ENCODE data around the gene ABHD11. TPM values are rescaled to one million over a fixed set of nuclear protein-coding genes. Genes with fewer than 3 reads are reported as not detected.

Gene ABHD11, protein sequence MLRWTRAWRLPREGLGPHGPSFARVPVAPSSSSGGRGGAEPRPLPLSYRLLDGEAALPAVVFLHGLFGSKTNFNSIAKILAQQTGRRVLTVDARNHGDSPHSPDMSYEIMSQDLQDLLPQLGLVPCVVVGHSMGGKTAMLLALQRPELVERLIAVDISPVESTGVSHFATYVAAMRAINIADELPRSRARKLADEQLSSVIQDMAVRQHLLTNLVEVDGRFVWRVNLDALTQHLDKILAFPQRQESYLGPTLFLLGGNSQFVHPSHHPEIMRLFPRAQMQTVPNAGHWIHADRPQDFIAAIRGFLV
- total RNA-seq, result 5.4 TPM in 2 replicates

DNA sequence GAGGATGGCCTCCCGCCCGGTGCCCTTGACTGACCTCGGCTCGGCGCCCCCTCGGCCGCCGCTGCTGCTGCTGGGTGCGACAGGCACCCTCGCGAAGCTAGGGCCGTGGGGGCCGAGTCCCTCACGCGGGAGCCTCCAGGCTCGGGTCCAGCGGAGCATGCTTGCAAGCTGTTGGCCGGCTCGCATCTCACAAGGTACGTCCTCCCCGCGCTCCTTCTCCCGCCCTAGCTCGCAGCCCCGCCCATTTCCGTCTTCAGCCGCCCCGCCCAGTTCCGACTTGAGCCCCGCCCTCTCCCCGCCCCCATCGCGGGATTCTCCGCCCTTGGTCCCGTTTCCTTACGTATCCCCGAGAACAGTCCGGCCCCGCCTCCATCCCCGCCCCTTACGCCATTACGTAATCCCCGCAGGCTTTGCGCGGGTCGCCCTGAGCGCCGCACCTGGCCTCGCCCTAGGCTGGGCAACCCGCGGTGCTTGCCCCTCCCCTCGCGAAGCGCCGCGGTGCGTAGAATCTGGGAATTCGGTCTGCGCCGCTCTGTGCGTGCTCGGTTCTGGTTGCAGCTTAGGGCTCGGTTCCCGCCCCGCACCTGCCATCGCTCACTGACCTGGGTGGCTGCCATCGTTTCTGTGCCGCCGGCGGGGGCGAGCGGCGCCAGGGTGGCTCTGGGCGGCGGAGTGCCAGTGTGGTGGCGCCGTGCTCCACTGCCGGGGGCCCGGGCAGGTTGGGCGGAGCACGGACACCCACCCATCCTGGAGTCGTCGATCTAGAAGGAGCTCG is at the start of gene ABHD11:
ABHD11 (minus strand) TSS at position 191 of the 775 bp plus-strand sequence; CDS start at position 159, 32 bp downstream.

DNA sequence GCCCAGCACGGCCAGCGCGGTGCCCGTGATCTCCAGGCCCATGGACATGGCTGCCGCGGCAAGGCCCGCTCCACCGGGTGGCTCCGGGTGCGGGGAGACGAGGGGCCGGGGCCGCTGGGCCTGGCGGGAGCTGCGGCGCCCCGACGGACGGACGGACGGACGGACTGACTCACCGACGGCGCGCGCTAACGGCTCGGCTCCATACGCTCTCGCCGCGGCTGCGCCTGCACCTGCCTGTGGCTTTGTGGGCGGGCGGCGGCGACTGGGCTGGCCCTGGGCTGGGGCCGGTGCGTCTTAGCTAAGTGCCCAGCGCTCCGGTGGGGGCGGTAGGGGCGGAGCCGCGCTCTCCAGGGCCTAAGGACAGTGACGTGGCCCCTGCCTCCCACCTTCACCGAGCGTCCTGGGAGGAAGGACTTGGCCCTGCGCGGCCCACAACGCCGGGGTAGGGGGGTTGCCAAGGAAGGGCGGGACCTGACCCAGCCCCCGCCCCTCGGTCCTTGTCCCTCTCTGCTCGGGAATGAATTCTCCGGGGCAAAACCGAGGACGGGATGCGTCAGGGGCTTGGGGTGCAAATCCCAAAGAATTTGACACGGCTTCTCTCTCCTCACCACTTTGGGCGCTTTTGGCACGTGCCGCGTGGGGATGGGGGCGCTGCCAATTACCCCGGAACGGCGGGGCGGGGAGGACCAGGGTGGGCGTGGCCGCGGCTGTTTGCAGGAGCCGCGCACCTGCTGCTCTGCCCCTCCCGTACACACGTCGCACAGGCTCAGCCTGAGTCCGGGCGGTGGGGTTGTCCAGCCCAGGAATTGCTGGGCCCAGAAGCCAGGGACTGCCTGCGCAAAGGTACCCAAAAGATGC is 31.6 kb upstream of the ABHD11 start, which contains the start of gene CLDN3:
CLDN3 (minus strand) TSS at position 269 of the 858 bp plus-strand sequence; CDS start at position 48, 221 bp downstream.

DNA sequence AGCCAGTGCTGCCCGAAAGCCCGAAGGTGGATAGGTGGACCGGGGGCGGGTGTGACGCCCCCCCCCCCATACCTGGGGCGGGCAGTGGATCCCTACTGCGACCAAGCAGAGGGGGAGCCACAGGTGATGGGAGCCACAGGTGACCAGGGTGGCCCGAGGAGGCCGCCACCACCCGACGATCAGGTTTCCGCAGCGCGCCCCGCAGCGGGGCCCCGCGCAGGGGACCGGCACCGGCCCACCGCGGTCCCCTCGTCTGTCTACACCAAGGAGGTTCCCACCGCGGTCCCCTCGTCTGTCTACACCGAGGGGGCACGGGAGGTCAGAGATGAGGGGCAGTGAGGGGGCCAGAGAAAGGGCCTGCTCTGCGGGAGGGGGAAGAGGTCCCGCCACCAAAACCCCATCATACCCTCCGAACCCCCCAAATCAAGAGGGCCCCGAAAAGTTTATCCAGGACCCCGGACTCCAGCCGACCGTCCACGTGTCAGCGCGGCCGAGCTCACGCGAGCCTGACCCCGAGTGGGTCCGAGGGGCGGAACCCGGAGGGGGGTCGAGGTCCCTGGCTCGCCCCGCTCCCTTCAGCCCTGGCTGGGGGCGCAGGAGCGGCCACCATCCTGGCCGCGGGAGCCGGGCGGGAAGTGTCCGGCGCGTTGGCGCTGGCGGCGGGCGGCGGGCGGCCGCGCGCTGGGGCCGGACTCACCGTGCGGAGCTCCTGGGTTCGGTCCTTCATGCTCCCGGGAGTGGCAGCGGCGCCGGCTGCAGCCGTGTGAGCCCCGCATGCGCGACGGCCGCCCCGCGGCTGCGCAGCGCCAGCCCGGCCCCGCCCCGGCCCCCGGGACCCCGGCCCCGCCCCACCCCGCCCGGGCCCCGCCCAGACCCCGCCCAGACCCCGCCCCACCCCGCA is 19.4 kb downstream of the ABHD11 start, which contains the start of gene STX1A:
STX1A (minus strand) TSS at position 765 of the 901 bp plus-strand sequence; CDS start at position 727, 38 bp downstream.

Other genes starting within 250 kb of the ABHD11 start
- 36.2 and 47.1 TPM in 2 replicates for gene BAZ1B, start 216.5 kb downstream of the ABHD11 start, total RNA-seq
- gene BCL7B, start 181.1 kb downstream of the ABHD11 start, total RNA-seq, result 20.5 and 22.9 TPM in 2 replicates
- gene TBL2, start 160.2 kb downstream of the ABHD11 start, total RNA-seq, result 41.5 and 56.5 TPM in 2 replicates
- not detected in 2 replicates for gene MLXIPL, start 114.3 kb downstream of the ABHD11 start, total RNA-seq
- gene VPS37D, start 71.0 kb downstream of the ABHD11 start, total RNA-seq, result 2.5 and 3.5 TPM in 2 replicates
- 1.5 and 2.4 TPM in 2 replicates for gene DNAJC30, start 55.3 kb downstream of the ABHD11 start, total RNA-seq
- gene BUD23, start 55.2 kb downstream of the ABHD11 start, total RNA-seq, result 32.2 and 35.8 TPM in 2 replicates
- 3.1 and 8.9 TPM in 2 replicates for gene STX1A, start 19.1 kb downstream of the ABHD11 start, total RNA-seq
- 0.11 TPM in 1 of 2 replicates, not detected in the other for gene CLDN3, start 31.5 kb upstream of the ABHD11 start, total RNA-seq
- under 0.01 and 0.11 TPM in 2 replicates for gene CLDN4, start 92.2 kb upstream of the ABHD11 start, total RNA-seq
- 4.4 and 6.2 TPM in 2 replicates for gene METTL27, start 103.7 kb upstream of the ABHD11 start, total RNA-seq
- not detected in 2 replicates for gene TMEM270, start 122.4 kb upstream of the ABHD11 start, total RNA-seq

Measured in dermis lymphatic vessel endothelial cell (primary cell).